Ammon's horn (tissue), 1 donor: ENCODE results near the gene NUP54.

Source experiments
- DNase-seq: peaks from one replicate; pipeline ENCODE4 v3.0.0-alpha.2; 2016; ENCODE audit warnings: low spot score

The NUP54 gene

GRCh38 chr4:76148142-76148865, at the start of gene NUP54:
Gene NUP54 (minus strand): TSS chr4:76148397. CDS start chr4:76148374, 23 bp downstream.
- DNase-seq = peak; percentile 97

- no peak for DNase-seq
Measured at GRCh38 chr4:76197031-76197743, 49.0 kb upstream of the NUP54 start.

GRCh38 chr4:76196376-76196775, 48.2 kb upstream of the NUP54 start:
- DNase-seq = no peak

GRCh38 chr4:76195326-76195725, 47.1 kb upstream of the NUP54 start:
- DNase-seq = no peak

- DNase-seq = no peak
Measured at GRCh38 chr4:76194325-76194724, 46.1 kb upstream of the NUP54 start.

- DNase-seq = no peak
Measured at GRCh38 chr4:76192236-76192635, 44.0 kb upstream of the NUP54 start.

- DNase-seq = no peak
Measured at GRCh38 chr4:76188557-76188956, 40.4 kb upstream of the NUP54 start.

- no peak for DNase-seq
Measured at GRCh38 chr4:76188149-76188548, 40.0 kb upstream of the NUP54 start.

- no peak for DNase-seq
Measured at GRCh38 chr4:76187152-76187551, 39.0 kb upstream of the NUP54 start.

- DNase-seq = no peak
Measured at GRCh38 chr4:76182463-76182862, 34.3 kb upstream of the NUP54 start.

GRCh38 chr4:76179398-76180318, 31.5 kb upstream of the NUP54 start:
- peak; percentile 95 for DNase-seq

- DNase-seq = no peak
Measured at GRCh38 chr4:76178296-76178695, 30.1 kb upstream of the NUP54 start.

GRCh38 chr4:76177709-76178108, 29.5 kb upstream of the NUP54 start:
- no peak for DNase-seq

GRCh38 chr4:76175336-76175735, 27.1 kb upstream of the NUP54 start:
- DNase-seq = no peak

- no peak for DNase-seq
Measured at GRCh38 chr4:76174216-76174615, 26.0 kb upstream of the NUP54 start.

- DNase-seq = no peak
Measured at GRCh38 chr4:76168688-76169087, 20.5 kb upstream of the NUP54 start.

GRCh38 chr4:76166480-76166879, 18.3 kb upstream of the NUP54 start:
- no peak for DNase-seq

GRCh38 chr4:76160355-76160754, 12.2 kb upstream of the NUP54 start:
- no peak for DNase-seq

- no peak for DNase-seq
Measured at GRCh38 chr4:76156635-76157034, 8.4 kb upstream of the NUP54 start.

- no peak for DNase-seq
Measured at GRCh38 chr4:76155979-76156378, 7.8 kb upstream of the NUP54 start.

GRCh38 chr4:76153356-76153755, 5.2 kb upstream of the NUP54 start:
- no peak for DNase-seq

- peak; percentile 20 for DNase-seq
Measured at GRCh38 chr4:76147454-76148141, 599 bp downstream of the NUP54 start.
